Measurements from ENCODE around the gene PPP1R27. TPM values are rescaled to one million over a fixed set of nuclear protein-coding genes. Genes with fewer than 3 reads are reported as not detected.

PPP1R27 gene
- total and polyA plus RNA-seq, 2 donors: not detected

Other genes starting within 250 kb of the PPP1R27 start
- 36.5 TPM for gene NPLOC4, start 197.9 kb downstream of the PPP1R27 start, total RNA-seq
- gene NPLOC4, start 197.9 kb downstream of the PPP1R27 start, polyA plus RNA-seq: 45.3 TPM
- 1.2 TPM for gene TSPAN10, start 197.9 kb downstream of the PPP1R27 start, total RNA-seq
- gene TSPAN10, start 197.9 kb downstream of the PPP1R27 start, polyA plus RNA-seq: 0.65 TPM
- gene PDE6G, start 178.5 kb downstream of the PPP1R27 start, total RNA-seq: not detected
- 1.2 TPM for gene PDE6G, start 178.5 kb downstream of the PPP1R27 start, polyA plus RNA-seq
- 7.5 TPM for gene OXLD1, start 168.4 kb downstream of the PPP1R27 start, total RNA-seq
- gene OXLD1, start 168.4 kb downstream of the PPP1R27 start, polyA plus RNA-seq: 47.9 TPM
- 4.3 TPM for gene CCDC137, start 168.3 kb downstream of the PPP1R27 start, total RNA-seq
- 15.9 TPM for gene CCDC137, start 168.3 kb downstream of the PPP1R27 start, polyA plus RNA-seq
- gene ARL16, start 151.3 kb downstream of the PPP1R27 start, total RNA-seq: 19.7 TPM
- 47.0 TPM for gene ARL16, start 151.3 kb downstream of the PPP1R27 start, polyA plus RNA-seq
- 36.1 TPM for gene HGS, start 151.0 kb downstream of the PPP1R27 start, total RNA-seq
- 92.7 TPM for gene HGS, start 151.0 kb downstream of the PPP1R27 start, polyA plus RNA-seq
- 3.3 TPM for gene MRPL12, start 131.7 kb downstream of the PPP1R27 start, total RNA-seq
- 81.3 TPM for gene MRPL12, start 131.7 kb downstream of the PPP1R27 start, polyA plus RNA-seq
- 5.7 TPM for gene SLC25A10, start 122.8 kb downstream of the PPP1R27 start, total RNA-seq
- gene SLC25A10, start 122.8 kb downstream of the PPP1R27 start, polyA plus RNA-seq: 12.6 TPM
- gene GCGR, start 30.9 kb downstream of the PPP1R27 start, total RNA-seq: not detected
- 0.16 TPM for gene GCGR, start 30.9 kb downstream of the PPP1R27 start, polyA plus RNA-seq
- gene MCRIP1, start 1.8 kb downstream of the PPP1R27 start, total RNA-seq: 43.8 TPM
- gene MCRIP1, start 1.8 kb downstream of the PPP1R27 start, polyA plus RNA-seq: 190 TPM
- gene P4HB, start 25.5 kb upstream of the PPP1R27 start, total RNA-seq: 262 TPM
- gene P4HB, start 25.5 kb upstream of the PPP1R27 start, polyA plus RNA-seq: 367 TPM
- 31.0 TPM for gene ARHGDIA, start 36.3 kb upstream of the PPP1R27 start, total RNA-seq
- 277 TPM for gene ARHGDIA, start 36.3 kb upstream of the PPP1R27 start, polyA plus RNA-seq
- 51.3 TPM for gene ALYREF, start 56.5 kb upstream of the PPP1R27 start, total RNA-seq
- 47.6 TPM for gene ALYREF, start 56.5 kb upstream of the PPP1R27 start, polyA plus RNA-seq
- gene ANAPC11, start 56.7 kb upstream of the PPP1R27 start, total RNA-seq: 51.6 TPM
- gene ANAPC11, start 56.7 kb upstream of the PPP1R27 start, polyA plus RNA-seq: 245 TPM
- 0.69 TPM for gene NPB, start 67.2 kb upstream of the PPP1R27 start, total RNA-seq
- gene NPB, start 67.2 kb upstream of the PPP1R27 start, polyA plus RNA-seq: 0.85 TPM
- 9.8 TPM for gene PCYT2, start 76.3 kb upstream of the PPP1R27 start, total RNA-seq
- gene PCYT2, start 76.3 kb upstream of the PPP1R27 start, polyA plus RNA-seq: 36.0 TPM
- gene SIRT7, start 83.1 kb upstream of the PPP1R27 start, total RNA-seq: 3.9 TPM
- 22.7 TPM for gene SIRT7, start 83.1 kb upstream of the PPP1R27 start, polyA plus RNA-seq
- 7.6 TPM for gene MAFG, start 92.7 kb upstream of the PPP1R27 start, total RNA-seq
- 31.3 TPM for gene MAFG, start 92.7 kb upstream of the PPP1R27 start, polyA plus RNA-seq
- 57.2 TPM for gene PYCR1, start 102.2 kb upstream of the PPP1R27 start, total RNA-seq
- gene PYCR1, start 102.2 kb upstream of the PPP1R27 start, polyA plus RNA-seq: 8.1 TPM
- gene MYADML2, start 112.2 kb upstream of the PPP1R27 start, total RNA-seq: 0.42 TPM
- not detected for gene MYADML2, start 112.2 kb upstream of the PPP1R27 start, polyA plus RNA-seq
- gene NOTUM, start 126.1 kb upstream of the PPP1R27 start, total RNA-seq: 1.3 TPM
- gene NOTUM, start 126.1 kb upstream of the PPP1R27 start, polyA plus RNA-seq: 2.5 TPM
- gene ASPSCR1, start 142.6 kb upstream of the PPP1R27 start, total RNA-seq: 18.0 TPM
- gene ASPSCR1, start 142.6 kb upstream of the PPP1R27 start, polyA plus RNA-seq: 28.6 TPM
- gene CENPX, start 187.8 kb upstream of the PPP1R27 start, total RNA-seq: 19.1 TPM
- 124 TPM for gene CENPX, start 187.8 kb upstream of the PPP1R27 start, polyA plus RNA-seq
- 8.7 TPM for gene LRRC45, start 188.3 kb upstream of the PPP1R27 start, total RNA-seq
- 14.9 TPM for gene LRRC45, start 188.3 kb upstream of the PPP1R27 start, polyA plus RNA-seq
- gene RAC3, start 196.6 kb upstream of the PPP1R27 start, total RNA-seq: 10.4 TPM
- 5.9 TPM for gene RAC3, start 196.6 kb upstream of the PPP1R27 start, polyA plus RNA-seq
- 17.2 TPM for gene DCXR, start 202.6 kb upstream of the PPP1R27 start, total RNA-seq
- 129 TPM for gene DCXR, start 202.6 kb upstream of the PPP1R27 start, polyA plus RNA-seq
- 16.5 TPM for gene RFNG, start 216.8 kb upstream of the PPP1R27 start, total RNA-seq
- 47.0 TPM for gene RFNG, start 216.8 kb upstream of the PPP1R27 start, polyA plus RNA-seq
- 37.3 TPM for gene GPS1, start 216.8 kb upstream of the PPP1R27 start, total RNA-seq
- 95.4 TPM for gene GPS1, start 216.8 kb upstream of the PPP1R27 start, polyA plus RNA-seq
- 24.5 TPM for gene DUS1L, start 230.8 kb upstream of the PPP1R27 start, total RNA-seq
- 67.5 TPM for gene DUS1L, start 230.8 kb upstream of the PPP1R27 start, polyA plus RNA-seq

Measured in urinary bladder (tissue), 2 donors.